ENCODE data around the gene SPECC1.

DNA sequence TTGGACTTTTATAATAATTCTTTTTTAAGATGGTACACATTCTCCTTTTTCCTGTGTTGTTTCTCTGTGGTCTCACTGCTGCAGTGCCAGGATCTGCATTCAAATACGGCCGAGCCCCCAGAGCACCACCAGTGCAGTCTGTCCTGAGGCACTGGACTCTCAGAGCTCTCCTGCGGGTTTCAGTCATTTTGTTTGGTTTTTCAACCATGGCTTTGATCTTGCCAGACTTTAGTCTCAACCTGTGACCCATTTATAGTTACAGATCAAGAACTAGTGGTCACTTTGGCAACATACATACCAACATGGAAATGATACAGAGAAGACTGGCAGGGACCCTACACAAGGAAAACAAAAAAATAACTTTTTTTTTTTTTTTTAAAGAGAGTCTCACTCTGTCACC, 280.8 kb downstream of the SPECC1 start:
- TF ChIP-seq NFYA (IDR thresholded peaks at IDR 0.05; ENCODE audit: borderline replicate concordance, low read depth, low read length) (no peak), TAF1 (IDR thresholded peaks at IDR 0.05; ENCODE audit: borderline replicate concordance, low read depth, low read length) (no peak), FOXM1 (IDR thresholded peaks at IDR 0.05; ENCODE audit: low read depth, low read length) (no peak), GABPA (IDR thresholded peaks at IDR 0.05; ENCODE audit: low read depth) (no peak), NRF1 (conservative IDR thresholded peaks at IDR 0.05; ENCODE audit: low read depth, low read length) (no peak)
- TF ChIP-seq, protein P1, sequence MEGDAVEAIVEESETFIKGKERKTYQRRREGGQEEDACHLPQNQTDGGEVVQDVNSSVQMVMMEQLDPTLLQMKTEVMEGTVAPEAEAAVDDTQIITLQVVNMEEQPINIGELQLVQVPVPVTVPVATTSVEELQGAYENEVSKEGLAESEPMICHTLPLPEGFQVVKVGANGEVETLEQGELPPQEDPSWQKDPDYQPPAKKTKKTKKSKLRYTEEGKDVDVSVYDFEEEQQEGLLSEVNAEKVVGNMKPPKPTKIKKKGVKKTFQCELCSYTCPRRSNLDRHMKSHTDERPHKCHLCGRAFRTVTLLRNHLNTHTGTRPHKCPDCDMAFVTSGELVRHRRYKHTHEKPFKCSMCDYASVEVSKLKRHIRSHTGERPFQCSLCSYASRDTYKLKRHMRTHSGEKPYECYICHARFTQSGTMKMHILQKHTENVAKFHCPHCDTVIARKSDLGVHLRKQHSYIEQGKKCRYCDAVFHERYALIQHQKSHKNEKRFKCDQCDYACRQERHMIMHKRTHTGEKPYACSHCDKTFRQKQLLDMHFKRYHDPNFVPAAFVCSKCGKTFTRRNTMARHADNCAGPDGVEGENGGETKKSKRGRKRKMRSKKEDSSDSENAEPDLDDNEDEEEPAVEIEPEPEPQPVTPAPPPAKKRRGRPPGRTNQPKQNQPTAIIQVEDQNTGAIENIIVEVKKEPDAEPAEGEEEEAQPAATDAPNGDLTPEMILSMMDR (IDR thresholded peaks at IDR 0.05 in 2 of 3, conservative IDR thresholded peaks at IDR 0.05 in 1 of 3; ENCODE audit: control insufficient read depth in 2 of 3, extremely low read depth in 1 of 3, insufficient read depth in 1 of 3, low read depth in 3 of 3, low read length in 3 of 3), result no peak
